Measurements from ENCODE around the gene SLC40A1. TPM values are rescaled to one million over a fixed set of nuclear protein-coding genes. Genes with fewer than 3 reads are reported as not detected.

The SLC40A1 gene
- total and polyA plus RNA-seq, 2 of the 13 experiments (the other 11 are each of a cell fraction or from before 2014, with no cell fraction given), result 10.6 to 24.9 TPM

DNA sequence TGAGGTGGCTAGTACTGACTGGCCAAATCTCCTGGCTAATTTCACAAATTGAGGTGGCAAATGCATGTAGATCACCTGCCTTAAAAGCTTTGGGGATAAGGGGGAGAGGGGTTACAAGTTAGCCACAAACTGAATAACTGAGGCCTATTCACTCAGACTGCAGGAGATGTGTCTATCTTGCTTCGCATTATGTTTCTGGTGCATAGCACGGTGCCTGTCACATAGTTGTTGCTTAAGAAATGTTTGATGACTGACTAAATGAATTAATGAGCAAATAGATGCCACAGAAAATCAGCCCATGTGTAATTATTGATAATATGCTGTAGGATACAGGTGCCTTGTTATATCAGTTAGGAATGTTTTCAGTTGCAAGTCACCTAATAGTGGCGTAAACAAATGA, 12.5 kb upstream of the SLC40A1 start:
- H3K27me3 ChIP-seq (ENCODE audit: control insufficient read depth in 1 of 2, insufficient read depth in 2 of 2, low read length in 2 of 2), result no peaks in the 10 kb centered on the region; a peak in 1 of 5 replicates
- ChIA-PET CTCF (ENCODE audit: low intra/inter-chr PET ratio, low total read pairs) (no interaction called here), POLR2A (no interaction called here)
- no TSS peak for BruUV-seq (replicated peaks)
- 62% methylated on average over 3 of the region's 3 CpGs for WGBS (ENCODE audit: low lambda C conversion rate)
- DNase-seq (ENCODE audit: low spot score) (no peak), ATAC-seq (no peak), FAIRE-seq (no peak)
- intact Hi-C loops (cut with micrococcal nuclease; ENCODE audit: unreplicated experiment), result no loop called here
- no peaks in the 10 kb centered on the region for H3K9me3 ChIP-seq (ENCODE audit: low read length)
- TF ChIP-seq ZNF562 (CRISPR knock-in tag; IDR thresholded peaks at IDR 0.05; ENCODE audit: borderline replicate concordance) (no peak), EEA1 (CRISPR knock-in tag; IDR thresholded peaks at IDR 0.05; ENCODE audit: borderline replicate concordance) (no peak), SCMH1 (CRISPR knock-in tag; IDR thresholded peaks at IDR 0.05; ENCODE audit: borderline replicate concordance) (no peak), STAT5B (CRISPR knock-in tag; IDR thresholded peaks at IDR 0.05) (no peak), PITX1 (CRISPR knock-in tag; IDR thresholded peaks at IDR 0.05) (no peak), ZNF3 (CRISPR knock-in tag; IDR thresholded peaks at IDR 0.05) (peak; percentile 75; the same call in 1 of the 2 replicates)
- TF ChIP-seq, protein P1, sequence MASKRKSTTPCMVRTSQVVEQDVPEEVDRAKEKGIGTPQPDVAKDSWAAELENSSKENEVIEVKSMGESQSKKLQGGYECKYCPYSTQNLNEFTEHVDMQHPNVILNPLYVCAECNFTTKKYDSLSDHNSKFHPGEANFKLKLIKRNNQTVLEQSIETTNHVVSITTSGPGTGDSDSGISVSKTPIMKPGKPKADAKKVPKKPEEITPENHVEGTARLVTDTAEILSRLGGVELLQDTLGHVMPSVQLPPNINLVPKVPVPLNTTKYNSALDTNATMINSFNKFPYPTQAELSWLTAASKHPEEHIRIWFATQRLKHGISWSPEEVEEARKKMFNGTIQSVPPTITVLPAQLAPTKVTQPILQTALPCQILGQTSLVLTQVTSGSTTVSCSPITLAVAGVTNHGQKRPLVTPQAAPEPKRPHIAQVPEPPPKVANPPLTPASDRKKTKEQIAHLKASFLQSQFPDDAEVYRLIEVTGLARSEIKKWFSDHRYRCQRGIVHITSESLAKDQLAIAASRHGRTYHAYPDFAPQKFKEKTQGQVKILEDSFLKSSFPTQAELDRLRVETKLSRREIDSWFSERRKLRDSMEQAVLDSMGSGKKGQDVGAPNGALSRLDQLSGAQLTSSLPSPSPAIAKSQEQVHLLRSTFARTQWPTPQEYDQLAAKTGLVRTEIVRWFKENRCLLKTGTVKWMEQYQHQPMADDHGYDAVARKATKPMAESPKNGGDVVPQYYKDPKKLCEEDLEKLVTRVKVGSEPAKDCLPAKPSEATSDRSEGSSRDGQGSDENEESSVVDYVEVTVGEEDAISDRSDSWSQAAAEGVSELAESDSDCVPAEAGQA (IDR thresholded peaks at IDR 0.05; ENCODE audit: low read depth), result no peak
- TF ChIP-seq, protein P1 (CRISPR knock-in tag; IDR thresholded peaks at IDR 0.05; ENCODE audit: borderline replicate concordance), result no peak
- no peaks in the 10 kb centered on the region for H4K20me1 ChIP-seq (ENCODE audit: insufficient read depth, low read length)
- no peak overlapping the region for H3K27ac ChIP-seq (ENCODE audit: extremely low read length, insufficient read depth, low read length)
- H3K4me2 ChIP-seq (ENCODE audit: low read depth, low read length), result no peak overlapping the region
- no peak overlapping the region for H3K4me3 ChIP-seq (replicated peaks in 1 of 3; ENCODE audit: insufficient read depth in 1 of 3, low read depth in 2 of 3, low read length in 3 of 3)
- no peaks in the 10 kb centered on the region for H3K79me2 ChIP-seq (ENCODE audit: insufficient read depth, low read length)
- H3K9ac ChIP-seq (ENCODE audit: insufficient read depth, low read depth, low read length), result no peak overlapping the region
- no peaks in the 10 kb centered on the region for H3K4me1 ChIP-seq (ENCODE audit: insufficient read depth, low read length)
- no peak overlapping the region for H2AFZ ChIP-seq (ENCODE audit: low read length)
- in situ Hi-C loops (cut with HindIII; ENCODE audit: extremely low pct_ligation_motif_present, low pct_unique_long_range_greater_than_20kb), result no loop called here
- H3K36me3 ChIP-seq (replicated peaks in 1 of 2; ENCODE audit: control insufficient read depth in 1 of 2, insufficient read depth in 2 of 2, low read length in 2 of 2), result no peaks in the 10 kb centered on the region
